ENCODE measurements around the gene SLC25A28. TPM values are rescaled to one million over a fixed set of nuclear protein-coding genes. Genes with fewer than 3 reads are reported as not detected.

The SLC25A28 gene
- total RNA-seq, 4 donors from 2014 or later: 20.7 to 38.3 (median 26.1) TPM

DNA sequence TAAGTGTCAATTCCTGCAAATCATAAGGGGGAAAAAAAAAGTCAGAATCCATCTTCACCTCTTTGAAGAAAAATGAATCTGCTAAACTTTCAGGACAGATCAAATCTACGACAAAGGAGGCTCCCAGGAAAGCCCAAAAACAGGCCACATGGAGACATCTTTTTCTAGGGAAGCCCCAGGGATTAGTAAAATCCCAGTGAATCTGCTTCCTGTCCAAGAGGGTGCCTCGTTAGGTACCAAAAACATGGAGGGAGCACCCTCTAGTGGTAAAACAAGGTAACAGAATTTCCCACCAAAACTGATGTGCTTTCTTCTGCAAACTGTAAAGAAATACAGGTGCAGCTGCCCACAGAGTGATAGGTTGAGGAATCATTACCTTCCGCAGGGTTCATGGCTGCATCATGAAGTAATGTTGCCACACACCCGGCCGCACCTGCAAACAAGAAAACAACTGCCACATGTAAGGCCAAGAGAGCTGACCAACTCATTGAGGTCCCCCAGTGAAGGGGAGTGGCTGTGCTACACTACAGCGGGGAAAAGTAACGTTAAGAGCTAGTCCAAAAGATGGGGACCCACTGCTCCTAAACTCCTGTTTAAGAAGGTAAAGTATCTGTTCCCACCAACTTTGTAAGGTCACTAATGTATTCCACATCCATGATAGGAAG is 7.9 kb downstream of the SLC25A28 start:
- DNase-seq: no peak
- H3K36me3 ChIP-seq: peaks cover 0 to 41% of the 10 kb centered on the region in 2 donors
- TF ChIP-seq CTCF (IDR thresholded peaks at IDR 0.05 in 4 of 5, conservative IDR thresholded peaks at IDR 0.05 in 1 of 5) (peak; percentile 65 to 84 (median 70)), POLR2A (IDR thresholded peaks at IDR 0.05) (no peak)
- no peak overlapping the region for H3K27ac ChIP-seq
- intact Hi-C loops (cut with DNase I; ENCODE audit: low total_unique reads): loop anchor here (1.0 to 5.0 kb wide), 4 partner anchors 52 to 219 kb away; no protein-coding TSS in a partner anchor
- in situ Hi-C loops (cut with MboI; ENCODE audit: low sequenced_read_pairs in 4 of 4): loop anchor here (10.0 kb wide), 3 partner anchors 103 to 217 kb away; partner anchors contain the start of gene GOT1 (in 2 of the 4)
- no peaks in the 10 kb centered on the region for H3K27me3 ChIP-seq
- H3K4me3 ChIP-seq: no peak overlapping the region
- H3K9me3 ChIP-seq: no peaks in the 10 kb centered on the region
- ATAC-seq: peak; percentile 64 to 88
- peaks cover 11 to 20% of the 10 kb centered on the region in 2 donors for H3K4me1 ChIP-seq

DNA sequence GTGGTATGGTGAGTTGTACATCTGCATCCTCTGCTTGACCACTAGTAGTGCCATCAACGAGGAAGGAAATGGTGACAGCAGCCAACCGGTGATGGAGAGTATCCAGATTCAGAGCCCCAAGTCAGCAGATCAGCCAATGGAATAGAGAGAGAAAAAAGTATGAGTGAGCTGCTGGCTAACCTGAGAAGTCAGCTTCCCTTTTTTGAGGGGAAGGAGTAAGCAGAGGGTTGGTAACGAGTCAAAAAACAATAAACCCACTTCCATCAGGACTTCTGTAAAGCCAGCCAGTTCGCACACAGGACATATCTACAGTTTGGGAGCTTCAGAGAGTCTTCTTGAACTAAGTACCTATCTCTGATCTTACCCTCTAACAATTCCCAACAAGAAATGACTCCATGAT is 8.9 kb downstream of the SLC25A28 start:
- no peak for ATAC-seq
- no peaks in the 10 kb centered on the region for H3K27me3 ChIP-seq
- peaks cover 0 to 41% of the 10 kb centered on the region in 2 donors for H3K36me3 ChIP-seq
- in situ Hi-C loops (cut with MboI; ENCODE audit: low sequenced_read_pairs in 4 of 4): loop anchor here (10.0 kb wide), 3 partner anchors 103 to 217 kb away; partner anchors contain the start of gene GOT1 (in 2 of the 4)
- peaks cover under 1 to 10% of the 10 kb centered on the region in 2 donors for H3K4me1 ChIP-seq
- no peak for TF ChIP-seq POLR2A (IDR thresholded peaks at IDR 0.05)
- no peak for TF ChIP-seq CTCF (IDR thresholded peaks at IDR 0.05 in 4 of 5, conservative IDR thresholded peaks at IDR 0.05 in 1 of 5)
- no peak overlapping the region for H3K4me3 ChIP-seq
- intact Hi-C loops (cut with DNase I; ENCODE audit: low total_unique reads): loop anchor here (2.0 to 5.0 kb wide), 2 partner anchors 51 to 101 kb away; no protein-coding TSS in a partner anchor
- no peak overlapping the region for H3K27ac ChIP-seq
- no peak for DNase-seq
- no peaks in the 10 kb centered on the region for H3K9me3 ChIP-seq

DNA sequence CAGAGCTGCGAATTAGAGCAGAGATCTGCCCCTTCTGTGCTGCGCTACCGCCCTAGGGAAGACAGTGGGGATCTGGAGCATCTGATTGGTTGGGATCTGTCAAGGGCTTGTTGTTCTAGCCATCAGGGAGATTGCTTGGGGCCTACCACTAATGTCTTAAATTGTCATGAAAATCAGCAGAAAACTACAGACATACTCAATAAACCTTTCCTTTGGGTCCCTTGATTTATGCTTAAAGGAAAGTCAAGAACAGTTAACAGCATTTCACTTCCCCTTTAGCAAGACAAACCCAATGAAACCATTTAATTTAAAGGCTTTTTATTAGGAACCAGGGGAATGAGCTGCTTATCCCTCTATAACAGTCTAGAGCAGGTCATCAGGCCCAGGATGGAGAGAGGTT is 10.0 kb downstream of the SLC25A28 start:
- in situ Hi-C loops (cut with MboI; ENCODE audit: low sequenced_read_pairs in 4 of 4) (loop anchor here (10.0 kb wide), 3 partner anchors 105 to 215 kb away; partner anchors contain the start of gene GOT1 (in 2 of the 4)), intact Hi-C loops (cut with DNase I; ENCODE audit: low total_unique reads) (loop anchor here (2.0 to 5.0 kb wide), 2 partner anchors 53 to 102 kb away; no protein-coding TSS in a partner anchor)
- Histone ChIP-seq H3K36me3 (peaks cover 0 to 41% of the 10 kb centered on the region in 2 donors), H3K4me3 (no peak overlapping the region), H3K27ac (no peak overlapping the region), H3K4me1 (no peaks in the 10 kb centered on the region), H3K27me3 (no peaks in the 10 kb centered on the region), H3K9me3 (no peaks in the 10 kb centered on the region)
- TF ChIP-seq POLR2A (IDR thresholded peaks at IDR 0.05) (no peak), CTCF (IDR thresholded peaks at IDR 0.05 in 4 of 5, conservative IDR thresholded peaks at IDR 0.05 in 1 of 5) (no peak)
- DNase-seq: no peak
- no peak for ATAC-seq

- H3K36me3 ChIP-seq: peaks cover 0 to 41% of the 10 kb centered on the region in 2 donors
- H3K4me1 ChIP-seq: no peaks in the 10 kb centered on the region
- H3K4me3 ChIP-seq: no peak overlapping the region
- in situ Hi-C loops (cut with MboI; ENCODE audit: low sequenced_read_pairs in 4 of 4): no loop called here
- ATAC-seq: no peak
- intact Hi-C loops (cut with DNase I; ENCODE audit: low total_unique reads): no loop called here
- H3K27me3 ChIP-seq: no peaks in the 10 kb centered on the region
- no peak for DNase-seq
- no peaks in the 10 kb centered on the region for H3K9me3 ChIP-seq
- TF ChIP-seq CTCF (IDR thresholded peaks at IDR 0.05 in 4 of 5, conservative IDR thresholded peaks at IDR 0.05 in 1 of 5) (no peak), POLR2A (IDR thresholded peaks at IDR 0.05) (no peak)
- H3K27ac ChIP-seq: no peak overlapping the region
These were observed 11.1 kb downstream of the SLC25A28 start for GRCh38 chr10:99609186-99609585.

Measured in gastrocnemius medialis (tissue), 4 donors.